ENCODE data around the gene GLI1.

GRCh38 chr12:57460468-57460784, 841 bp downstream of the GLI1 start:
- TF ChIP-seq CEBPB (IDR thresholded peaks at IDR 0.05): no peak
- TF ChIP-seq EP300 (IDR thresholded peaks at IDR 0.05; ENCODE audit: borderline replicate concordance): no peak
- TF ChIP-seq RAD21 (IDR thresholded peaks at IDR 0.05; ENCODE audit: low read depth): no peak
- no peak for TF ChIP-seq REST (IDR thresholded peaks at IDR 0.05; ENCODE audit: low read depth)
- TF ChIP-seq TEAD4 (IDR thresholded peaks at IDR 0.05): no peak
